Smooth muscle cell of the brain vasculature (primary cell): Measurements from ENCODE around the gene TMEM233.
"Not testable (repeated sequence)": the region's sequence is repeated elsewhere in the genome, so short reads cannot be mapped to it uniquely, and the experiment has no call there.

Experiments
- DNase-seq: peaks from one replicate; pipeline ENCODE4 v3.0.0-alpha.2; 2012; ENCODE audit warnings: low read depth, low spot score

TMEM233 gene

GRCh38 chr12:119609358-119609757 lies 15.8 kb downstream of the TMEM233 start:
- DNase-seq: no peak

DNA sequence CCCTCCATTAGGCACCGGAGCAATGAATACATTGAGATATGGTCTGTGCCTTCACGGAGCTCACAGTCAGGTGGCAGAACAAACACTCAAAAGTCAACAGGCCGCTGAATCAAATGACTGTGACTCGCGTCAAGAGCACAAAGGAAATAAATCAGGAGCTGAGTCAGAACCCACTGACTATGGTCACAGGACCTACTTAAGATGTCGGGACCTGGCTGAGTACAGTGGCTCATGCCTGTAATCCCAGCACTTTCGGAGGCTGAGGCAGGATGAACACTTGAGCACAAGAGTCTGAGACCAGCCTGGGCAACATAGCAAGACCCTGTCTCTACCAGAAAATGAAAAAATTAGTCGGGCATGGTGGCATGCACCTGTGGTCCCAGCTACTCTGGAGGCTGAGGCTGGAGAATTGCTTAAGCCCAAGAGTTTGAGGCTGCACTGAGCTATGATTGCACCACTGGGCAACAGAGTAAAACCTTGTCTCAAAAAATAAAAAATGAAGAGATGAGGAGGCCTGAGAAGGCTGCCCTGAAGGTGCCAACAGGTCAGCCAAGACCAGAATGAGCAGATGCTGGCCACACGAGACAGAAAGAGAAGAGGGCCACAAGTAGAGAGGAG lies 19.9 kb downstream of the TMEM233 start:
- no peak for DNase-seq

DNA sequence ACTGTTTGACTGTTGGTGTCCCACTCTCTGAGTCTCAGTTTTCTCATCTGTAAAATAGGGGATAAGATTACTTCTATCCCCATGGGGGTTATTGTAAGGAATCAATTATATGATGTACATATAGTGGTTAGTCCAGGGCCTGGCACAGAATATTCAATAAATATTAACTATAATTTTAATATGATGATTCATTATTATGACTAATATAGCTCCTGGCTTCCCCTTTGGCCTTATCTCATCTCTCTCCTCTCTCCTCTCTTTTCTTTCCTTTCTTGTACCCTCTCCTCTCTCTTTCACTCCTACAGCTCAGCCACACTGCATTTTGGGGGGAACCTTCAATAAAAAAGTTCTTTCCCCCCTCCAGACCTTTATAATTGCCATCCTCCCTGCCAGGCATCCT lies 21.1 kb downstream of the TMEM233 start:
- DNase-seq: no peak

- no peak for DNase-seq
Measured at GRCh38 chr12:119615518-119616475, 22.2 kb downstream of the TMEM233 start.

GRCh38 chr12:119618328-119618896 lies 24.8 kb downstream of the TMEM233 start:
- DNase-seq: not testable (repeated sequence)

- DNase-seq: no peak
Measured at GRCh38 chr12:119620490-119620889, 26.9 kb downstream of the TMEM233 start.

DNA sequence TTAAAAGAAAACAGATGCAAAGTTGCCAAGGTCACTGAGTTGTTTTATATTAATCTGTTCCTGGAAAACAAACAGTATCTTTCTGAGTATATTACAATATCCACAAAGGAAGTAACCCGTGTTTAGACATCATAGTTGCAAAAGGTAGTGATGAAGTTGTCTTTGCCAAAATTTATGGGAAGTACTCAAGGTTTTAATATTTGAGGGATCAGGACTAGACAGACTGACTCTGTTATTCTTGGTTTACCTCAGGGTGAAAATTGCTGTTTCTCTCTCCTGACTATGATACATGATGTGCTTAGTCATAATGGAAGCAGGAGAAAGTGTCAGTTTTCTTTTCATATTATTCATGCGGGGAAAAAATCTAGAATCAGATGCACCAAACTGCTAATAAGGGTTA lies 28.3 kb downstream of the TMEM233 start:
- DNase-seq: no peak

- DNase-seq: no peak
Measured at GRCh38 chr12:119624966-119625365, 31.4 kb downstream of the TMEM233 start.

DNA sequence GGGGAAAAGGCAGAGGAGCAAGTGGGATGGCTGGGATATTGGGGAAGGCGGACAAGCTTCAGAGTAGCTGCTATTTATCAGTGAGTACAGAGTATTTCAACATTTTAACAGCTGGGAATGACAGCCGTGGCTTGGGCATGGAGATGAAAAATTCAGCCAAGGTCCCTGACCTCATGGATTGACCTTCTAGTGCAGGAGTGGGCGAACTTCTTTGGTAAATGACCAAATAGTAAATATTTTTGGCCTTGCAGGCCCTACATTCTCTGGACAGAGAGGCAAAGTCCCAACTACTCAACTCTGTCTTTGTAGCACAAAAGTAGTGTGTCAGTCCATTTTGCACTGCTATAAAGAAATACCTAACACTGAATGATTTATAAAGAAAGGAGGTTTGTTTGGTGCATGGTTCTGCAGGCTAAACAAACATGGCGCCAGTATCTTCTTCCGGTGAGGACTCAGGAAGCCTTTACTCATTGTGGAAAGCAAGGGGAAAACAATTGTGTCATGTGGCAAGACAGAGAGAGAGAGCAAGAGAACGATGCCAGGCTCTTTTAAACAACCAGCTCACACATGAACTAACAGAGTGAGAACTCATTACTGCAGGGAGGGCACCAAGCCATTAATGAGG lies 33.6 kb downstream of the TMEM233 start:
- DNase-seq: no peak

DNA sequence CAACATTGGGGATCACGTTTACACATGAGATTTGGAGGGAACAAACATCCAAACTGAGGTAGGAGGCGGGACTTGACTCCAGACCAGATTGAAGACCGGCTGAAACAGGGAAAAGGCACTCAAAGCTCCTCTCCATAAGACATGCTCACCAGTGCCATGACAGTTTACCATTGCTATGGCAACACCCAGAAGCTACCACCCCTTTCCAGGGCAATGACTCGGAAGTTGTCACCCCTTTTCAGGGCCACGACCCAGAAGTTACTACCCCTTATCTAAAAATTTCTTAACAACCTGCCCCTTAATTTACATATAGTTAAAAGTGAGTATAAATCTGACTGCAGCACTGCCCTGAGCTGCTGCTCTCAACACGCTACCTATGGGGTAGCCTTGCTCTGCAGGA lies 34.1 kb downstream of the TMEM233 start:
- DNase-seq: no peak

DNA sequence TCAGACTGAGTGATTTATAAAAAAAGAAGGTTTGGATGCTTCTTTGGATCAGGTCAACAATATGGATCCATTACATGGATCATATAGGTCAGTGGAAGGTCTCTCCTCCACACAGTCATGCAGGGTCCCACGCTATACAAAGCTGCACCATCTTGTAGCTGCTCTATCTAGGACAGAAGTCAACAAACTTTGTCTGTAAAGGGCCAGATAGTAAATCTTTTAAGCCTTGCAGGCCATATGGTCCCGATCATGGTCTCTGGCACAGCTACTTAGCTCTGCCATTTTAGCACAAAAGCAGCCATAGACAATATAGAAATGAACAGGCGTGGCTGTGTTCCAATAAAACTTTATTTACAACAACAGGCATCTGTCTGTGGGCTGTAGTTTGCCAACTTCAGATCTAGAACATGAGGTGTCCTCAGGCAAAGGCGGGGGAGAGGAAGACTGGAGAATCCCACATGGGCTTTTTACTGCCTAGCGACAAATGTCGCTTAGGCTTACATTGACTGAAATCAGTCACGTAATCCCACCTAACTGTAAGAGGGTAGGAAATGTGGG lies 36.7 kb downstream of the TMEM233 start:
- DNase-seq: no peak

DNA sequence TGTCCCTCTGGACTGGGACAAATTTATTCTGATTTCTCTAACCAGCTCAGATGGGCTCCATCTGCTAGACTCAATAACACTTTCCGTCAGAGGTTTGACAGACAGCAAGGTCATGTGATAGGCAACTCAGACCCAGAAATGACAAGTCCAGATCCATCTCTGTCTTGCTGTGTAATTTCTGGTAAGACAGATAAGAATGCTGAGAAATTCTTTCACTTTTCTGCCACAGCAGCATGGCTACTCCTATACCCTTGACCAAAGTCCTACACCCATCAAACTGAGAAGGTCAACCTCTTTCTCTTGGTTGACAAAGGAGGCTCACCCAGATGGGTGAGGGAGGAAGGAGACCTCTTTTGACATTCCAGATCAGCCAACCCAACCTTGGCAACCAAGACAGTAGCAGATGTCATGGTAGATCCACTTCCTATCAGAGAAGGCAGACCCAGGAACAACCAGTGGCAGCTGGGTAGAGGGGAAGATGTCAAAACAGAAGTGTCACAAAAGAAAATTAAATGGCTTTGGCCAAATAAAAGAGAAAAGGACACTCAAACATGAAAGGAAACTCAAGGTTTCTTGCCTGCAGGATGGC lies 37.5 kb downstream of the TMEM233 start:
- no peak for DNase-seq

DNA sequence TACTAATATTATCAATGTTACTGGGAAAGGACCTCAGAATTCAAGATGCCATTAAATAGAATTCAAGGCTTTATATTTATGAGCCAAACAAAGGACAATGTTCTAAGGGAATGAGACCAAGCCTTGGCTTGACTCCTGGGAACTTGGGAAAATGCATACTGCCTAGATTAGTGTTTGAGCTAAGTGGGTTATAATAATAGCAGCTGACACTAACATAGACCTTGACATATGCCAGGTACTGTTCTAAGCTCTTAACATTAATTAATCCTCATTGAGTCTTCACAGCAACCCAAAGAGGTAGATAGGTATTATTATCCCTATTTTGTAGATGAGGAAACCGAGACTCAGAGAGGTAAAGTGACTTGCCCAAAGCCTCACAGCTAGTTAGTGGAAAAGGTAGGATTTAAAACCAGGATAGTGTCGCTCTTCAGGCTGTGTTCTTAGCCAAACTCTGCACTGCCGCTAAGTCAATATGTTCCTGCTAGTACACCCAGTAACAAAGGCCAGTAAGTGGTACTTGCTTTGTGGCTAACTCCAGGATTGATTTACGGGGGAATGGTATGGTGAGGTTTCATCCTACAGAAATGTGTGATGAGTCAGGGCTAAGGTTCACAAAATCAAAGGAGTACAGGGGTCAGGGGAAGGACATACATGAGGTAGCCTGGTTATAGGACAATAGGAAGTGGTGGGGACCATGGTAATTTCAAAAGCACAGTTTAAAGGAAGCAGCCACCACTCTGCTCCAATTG lies 38.5 kb downstream of the TMEM233 start:
- DNase-seq: no peak

DNA sequence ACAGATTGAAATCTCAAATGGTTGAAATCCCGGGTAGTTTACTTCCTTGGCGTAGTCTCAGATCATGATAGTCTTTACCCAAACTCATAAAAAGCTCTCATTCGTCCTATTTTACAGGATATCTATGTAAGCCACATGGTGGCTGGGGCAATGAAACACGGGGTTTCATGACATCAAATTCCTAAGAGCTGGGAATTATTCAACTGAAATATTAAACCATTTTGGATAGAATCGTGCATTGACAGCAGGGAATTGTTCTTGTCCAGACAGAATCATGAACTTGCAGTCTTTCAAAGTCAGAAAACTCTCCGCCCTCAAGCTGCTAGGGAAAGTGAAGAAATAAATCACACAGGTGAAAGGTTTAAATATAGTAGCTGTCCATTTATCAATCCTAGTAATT lies 41.2 kb downstream of the TMEM233 start:
- DNase-seq: no peak

DNA sequence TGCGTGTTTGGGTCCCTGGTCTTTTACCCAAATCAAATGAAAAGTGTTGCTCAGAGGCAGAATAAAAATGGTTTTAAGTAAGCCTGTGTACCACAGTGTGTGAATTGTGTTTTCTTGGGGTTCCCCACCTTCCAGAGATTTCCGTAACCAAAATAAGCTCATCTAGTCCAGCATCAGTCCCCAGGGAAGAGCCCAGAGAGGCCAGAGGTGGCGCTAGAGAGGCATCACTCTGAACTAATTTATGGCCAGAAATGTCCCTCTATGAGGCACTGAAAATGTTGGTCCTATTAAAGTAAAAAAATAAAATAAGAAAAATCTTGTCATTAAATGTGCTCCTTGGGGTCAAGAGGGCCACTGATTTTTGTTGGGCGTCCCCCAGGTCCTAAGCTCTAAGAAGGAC lies 49.4 kb downstream of the TMEM233 start:
- no peak for DNase-seq

DNA sequence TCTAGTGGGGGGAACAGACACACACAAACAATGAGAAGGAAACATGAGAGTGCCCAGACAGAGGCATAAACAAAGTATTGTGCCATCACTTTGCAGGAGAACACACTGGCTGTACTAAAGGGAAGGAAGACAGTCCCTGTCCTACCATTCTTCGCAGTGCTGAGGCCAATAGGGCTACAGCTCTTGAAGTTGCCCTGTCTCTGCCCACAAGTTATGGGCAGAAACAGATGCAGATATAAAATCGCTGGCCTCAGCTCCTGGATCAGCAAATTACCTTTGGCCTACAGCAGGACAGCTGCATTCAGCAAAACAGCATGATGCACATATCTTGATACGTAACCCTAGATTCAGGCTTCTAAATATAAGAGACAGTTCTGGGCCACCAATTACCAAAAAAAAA lies 51.4 kb downstream of the TMEM233 start:
- DNase-seq: no peak

DNA sequence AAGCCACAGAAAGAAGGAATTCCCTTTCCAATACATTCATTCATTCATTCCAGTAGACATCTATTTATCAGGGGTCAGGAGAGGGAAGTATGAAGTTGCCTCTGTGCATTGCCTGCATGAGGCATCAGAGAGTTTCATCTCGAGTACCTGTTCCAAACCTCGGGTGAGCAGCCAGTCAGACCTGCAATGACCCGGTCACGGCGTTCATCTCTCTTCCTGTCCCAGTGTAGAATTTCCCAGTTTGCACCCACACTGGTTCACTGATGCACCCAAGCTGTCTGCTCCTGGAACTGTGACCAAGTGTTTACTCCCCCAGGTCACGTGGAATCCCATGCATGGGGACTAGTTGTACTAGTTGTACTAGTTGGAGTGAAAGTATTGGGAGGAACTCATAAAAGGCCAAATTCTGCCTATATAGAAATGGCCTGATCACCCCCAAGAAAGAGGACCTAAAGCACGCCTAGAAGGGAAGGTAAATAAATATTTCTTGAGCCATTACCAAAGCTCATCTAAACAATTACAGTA lies 52.0 kb downstream of the TMEM233 start:
- no peak for DNase-seq

DNA sequence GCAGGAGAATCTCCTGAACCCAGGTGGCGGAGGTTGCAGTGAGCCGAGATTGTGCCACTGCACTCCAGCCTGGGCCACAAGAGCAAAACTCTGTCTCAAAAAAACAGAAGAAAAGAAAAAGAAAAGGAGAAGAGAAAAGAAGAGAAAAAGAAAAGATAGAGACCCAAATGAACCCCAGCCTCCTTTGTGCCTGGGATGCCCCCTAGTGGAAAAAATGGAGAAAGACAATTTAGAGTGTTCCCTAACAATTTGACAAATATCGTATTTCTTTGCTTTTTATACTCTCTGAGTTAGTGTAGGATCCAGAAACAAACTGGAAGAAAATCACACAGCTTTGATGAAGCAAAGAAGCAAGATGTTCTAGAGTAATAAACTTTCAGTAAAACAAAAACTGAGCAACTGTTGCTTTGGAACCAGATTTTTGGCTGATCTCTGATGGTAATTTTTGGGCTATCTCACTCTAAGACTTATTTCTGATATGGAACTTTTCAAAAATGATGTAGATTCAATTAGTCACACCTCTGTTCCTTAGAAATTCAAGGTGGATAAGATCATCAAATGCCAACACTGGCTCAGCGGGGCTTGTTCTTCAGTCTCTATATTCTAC lies 55.7 kb downstream of the TMEM233 start:
- no peak for DNase-seq

- no peak for DNase-seq
Measured at GRCh38 chr12:119652665-119653064, 59.1 kb downstream of the TMEM233 start.

GRCh38 chr12:119657001-119657400 lies 63.4 kb downstream of the TMEM233 start:
- not testable (repeated sequence) for DNase-seq
